GM21717 (cell line): ENCODE measurements around the gene GCSH.
A peak's percentile ranks its signal among the peaks of the same experiment; 100 is the strongest.

Experiments
- ATAC-seq: cut with Tn5 transposase; IDR thresholded peaks from one replicate; pipeline ENCODE4 v1.9.1; 2021; ENCODE audit warnings: mild to moderate bottlenecking, moderate library complexity; ENCODE audit not compliant: unreplicated experiment

GCSH gene

GRCh38 chr16:81105946-81106345 is 9.8 kb upstream of the GCSH start:
- no peak for ATAC-seq

GRCh38 chr16:81101702-81102101 is 5.5 kb upstream of the GCSH start:
- ATAC-seq, result no peak

- ATAC-seq, result no peak
Measured at GRCh38 chr16:81099958-81100357, 3.8 kb upstream of the GCSH start.

DNA sequence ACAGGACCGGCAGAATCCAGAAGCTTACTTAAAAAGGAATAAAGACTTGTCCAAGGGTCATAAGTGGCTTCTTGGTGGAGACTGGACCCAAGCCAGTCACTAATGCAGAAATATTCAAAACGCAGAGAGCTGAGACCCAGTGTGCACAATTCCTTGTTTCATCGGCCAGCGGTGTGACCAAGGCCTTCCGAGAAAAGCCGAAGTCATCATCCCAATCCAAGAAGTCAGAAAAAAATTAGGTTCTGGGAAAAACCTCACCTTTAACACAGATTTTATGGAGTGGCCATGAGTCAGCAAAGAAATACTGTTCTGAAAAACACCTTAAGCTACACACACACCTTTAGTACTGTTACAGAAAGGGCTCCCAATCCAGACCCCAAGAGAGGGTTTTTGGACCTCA is 1.0 kb upstream of the GCSH start:
- ATAC-seq, result no peak

- ATAC-seq, result no peak
Measured at GRCh38 chr16:81096715-81097208, 567 bp upstream of the GCSH start.

- no peak for ATAC-seq
Measured at GRCh38 chr16:81095653-81095952, 592 bp downstream of the GCSH start.

DNA sequence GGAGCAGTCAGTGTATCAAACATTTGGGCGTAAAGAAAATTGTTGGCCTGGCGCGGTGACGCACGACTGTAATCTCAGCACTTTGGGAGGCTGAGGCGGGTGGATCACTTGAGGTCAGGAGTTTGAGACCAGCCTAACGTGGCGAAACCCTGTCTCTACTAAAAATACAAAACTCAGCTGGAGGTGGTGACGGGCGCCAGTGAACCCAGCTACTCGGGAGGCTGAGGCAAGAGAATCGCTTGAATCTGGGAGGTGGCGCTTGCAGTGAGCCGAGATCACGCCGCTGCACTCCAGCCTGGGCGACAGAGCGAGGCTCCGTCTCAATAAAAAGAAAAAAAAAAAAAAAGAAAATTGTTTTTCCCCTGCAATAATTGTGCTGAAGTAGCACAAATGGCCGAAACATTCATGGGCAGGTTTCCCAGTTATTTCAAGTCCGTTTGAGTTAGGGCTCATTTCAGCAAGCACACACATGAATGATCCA is 1.4 kb downstream of the GCSH start:
- ATAC-seq, result no peak

GRCh38 chr16:81088836-81089235 is 7.4 kb downstream of the GCSH start:
- no peak for ATAC-seq

DNA sequence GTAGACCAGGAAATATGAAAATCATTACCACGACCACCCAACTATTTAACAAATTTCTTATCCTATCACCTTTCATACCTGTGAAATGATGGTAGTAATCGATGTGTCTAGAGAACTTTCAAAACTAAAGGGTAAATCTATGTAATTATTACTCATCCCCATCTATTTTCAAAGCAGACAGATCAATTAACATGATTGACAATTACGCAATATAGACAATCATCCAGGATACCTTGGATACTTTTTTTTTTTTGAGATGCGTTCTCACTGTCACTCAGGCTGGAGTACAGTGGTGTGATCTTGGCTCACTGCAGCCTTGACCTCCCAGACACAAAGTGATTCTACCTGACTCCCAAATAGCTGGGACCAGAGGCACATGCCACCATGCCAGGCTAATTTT is 15.2 kb downstream of the GCSH start:
- ATAC-seq, result no peak

GRCh38 chr16:81080233-81080632 is 16.0 kb downstream of the GCSH start:
- ATAC-seq, result no peak

DNA sequence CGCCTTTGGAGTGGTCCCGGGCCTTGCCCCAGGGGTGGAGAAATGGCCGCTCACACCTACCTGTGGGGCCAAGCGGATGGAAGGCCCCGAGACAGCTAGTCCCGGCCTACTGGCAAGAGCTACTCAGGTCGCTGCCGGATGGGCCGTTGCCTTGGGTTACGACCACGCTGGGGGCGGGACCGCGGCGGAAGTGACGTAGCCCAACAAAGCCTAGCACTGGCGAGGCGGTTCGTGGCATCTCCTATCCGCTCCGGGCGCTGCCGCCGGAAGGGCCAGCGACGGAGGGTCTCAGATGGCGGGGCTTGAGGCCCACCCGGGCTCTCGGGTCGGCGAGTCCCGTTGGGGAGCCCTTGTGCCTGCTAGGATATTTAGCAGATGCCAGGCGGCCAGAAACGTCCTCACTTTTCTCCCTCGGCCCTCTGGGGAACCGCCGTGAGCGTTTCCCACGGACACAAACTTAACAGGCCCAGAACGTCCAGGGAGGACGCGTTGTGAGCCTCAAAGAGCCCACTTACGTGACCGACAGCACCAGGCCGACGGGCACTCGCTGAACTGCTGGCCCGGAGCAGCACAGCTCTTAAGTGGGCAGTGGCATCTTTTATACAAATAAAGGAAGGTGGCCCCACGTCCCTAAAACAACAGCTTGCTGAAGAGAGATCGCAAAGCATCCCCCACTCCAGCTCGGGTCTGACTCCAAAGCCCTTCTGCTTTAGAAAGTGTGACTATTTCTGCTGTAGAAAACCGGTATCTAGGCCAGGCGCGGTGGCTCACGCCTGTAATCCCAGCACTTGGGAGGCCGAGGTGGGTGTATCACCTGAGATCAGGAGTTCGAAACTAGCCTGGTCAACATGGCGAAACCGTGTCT is 18.9 kb downstream of the GCSH start, which contains the start of gene C16orf46:
Gene C16orf46, minus strand, starts transcription at position 163 of the 865 bp plus-strand sequence. CDS start 13,283 bp downstream, outside the sequence.
- peak; percentile 99 for ATAC-seq

GRCh38 chr16:81076566-81077075 is 19.6 kb downstream of the GCSH start:
- peak; percentile 85 for ATAC-seq

GRCh38 chr16:81073560-81074330 is 22.4 kb downstream of the GCSH start:
- ATAC-seq, result no peak

GRCh38 chr16:81071805-81072204 is 24.4 kb downstream of the GCSH start:
- no peak for ATAC-seq

DNA sequence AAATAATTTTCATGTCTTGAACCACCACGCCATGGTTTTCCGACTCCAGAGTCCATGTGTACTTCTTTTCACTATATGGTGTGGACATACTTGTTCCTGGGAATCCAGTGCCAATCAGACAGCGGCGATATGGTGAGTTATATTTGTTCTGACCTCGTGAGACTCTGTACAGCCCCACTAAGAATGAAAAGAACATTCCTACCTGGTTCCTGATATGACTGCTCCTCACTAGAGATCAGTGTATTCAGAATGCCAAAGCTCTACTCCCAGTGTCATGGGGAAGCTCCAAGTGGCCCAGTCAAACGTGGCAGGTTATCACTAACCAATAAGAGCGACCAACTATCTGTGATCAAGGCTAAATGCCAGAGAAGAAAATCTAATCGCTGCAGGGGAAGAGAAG is 25.2 kb downstream of the GCSH start:
- ATAC-seq, result no peak

DNA sequence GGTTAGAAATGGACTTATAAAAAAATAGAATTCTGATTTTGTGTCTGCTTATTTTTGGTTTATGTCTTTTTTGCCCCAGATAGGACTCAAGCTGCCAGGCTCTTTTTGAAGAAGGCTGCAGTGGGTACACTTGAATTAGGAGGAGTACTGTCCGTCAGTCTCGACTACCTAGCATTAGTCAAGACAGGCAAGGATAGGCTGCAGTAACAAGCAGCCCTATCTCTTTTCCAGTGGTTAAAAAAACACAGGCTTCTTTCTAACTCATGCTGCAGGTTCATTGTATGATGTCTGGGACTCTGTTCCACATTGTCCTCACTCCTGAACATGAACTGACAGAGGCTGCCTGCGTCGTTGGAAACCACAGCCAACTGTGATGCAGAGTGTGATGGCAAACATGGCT is 27.1 kb downstream of the GCSH start:
- no peak for ATAC-seq

DNA sequence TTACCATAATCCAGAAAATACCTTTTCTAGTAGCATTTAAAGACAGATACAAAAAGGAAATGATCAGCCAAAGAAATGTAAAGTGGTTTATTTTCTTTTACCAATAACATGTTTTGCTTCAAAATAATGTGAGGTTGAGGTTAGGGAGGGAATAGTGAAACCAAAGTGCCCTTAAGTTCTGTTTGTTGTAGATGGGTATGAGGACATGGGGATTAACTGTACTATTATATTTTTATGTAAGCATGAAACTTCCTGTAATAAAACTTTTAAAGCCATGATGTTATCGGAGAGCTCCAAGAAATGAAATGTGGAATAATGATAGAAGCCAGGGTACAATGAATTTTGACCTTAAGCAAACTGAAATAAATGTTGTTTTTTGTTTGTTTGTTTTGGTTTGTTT is 29.0 kb downstream of the GCSH start:
- no peak for ATAC-seq

DNA sequence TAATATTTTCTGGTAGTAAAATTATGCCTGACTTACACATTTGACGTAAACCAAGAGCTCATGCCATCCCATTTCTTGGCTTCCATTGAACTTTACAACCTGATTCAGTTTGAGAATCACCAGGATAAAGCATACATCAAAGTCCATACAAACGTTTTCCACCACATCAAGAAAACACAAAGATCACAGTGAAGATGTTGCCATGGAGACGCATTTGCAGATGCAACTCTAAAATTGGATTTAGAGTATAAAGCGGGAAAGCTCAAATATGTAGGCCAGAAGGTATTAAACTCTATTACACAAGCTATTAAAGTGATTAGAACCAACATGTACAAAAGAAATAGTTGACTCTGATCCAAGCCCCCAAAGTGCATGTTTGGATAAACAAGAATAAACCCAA is 29.5 kb downstream of the GCSH start:
- no peak for ATAC-seq

DNA sequence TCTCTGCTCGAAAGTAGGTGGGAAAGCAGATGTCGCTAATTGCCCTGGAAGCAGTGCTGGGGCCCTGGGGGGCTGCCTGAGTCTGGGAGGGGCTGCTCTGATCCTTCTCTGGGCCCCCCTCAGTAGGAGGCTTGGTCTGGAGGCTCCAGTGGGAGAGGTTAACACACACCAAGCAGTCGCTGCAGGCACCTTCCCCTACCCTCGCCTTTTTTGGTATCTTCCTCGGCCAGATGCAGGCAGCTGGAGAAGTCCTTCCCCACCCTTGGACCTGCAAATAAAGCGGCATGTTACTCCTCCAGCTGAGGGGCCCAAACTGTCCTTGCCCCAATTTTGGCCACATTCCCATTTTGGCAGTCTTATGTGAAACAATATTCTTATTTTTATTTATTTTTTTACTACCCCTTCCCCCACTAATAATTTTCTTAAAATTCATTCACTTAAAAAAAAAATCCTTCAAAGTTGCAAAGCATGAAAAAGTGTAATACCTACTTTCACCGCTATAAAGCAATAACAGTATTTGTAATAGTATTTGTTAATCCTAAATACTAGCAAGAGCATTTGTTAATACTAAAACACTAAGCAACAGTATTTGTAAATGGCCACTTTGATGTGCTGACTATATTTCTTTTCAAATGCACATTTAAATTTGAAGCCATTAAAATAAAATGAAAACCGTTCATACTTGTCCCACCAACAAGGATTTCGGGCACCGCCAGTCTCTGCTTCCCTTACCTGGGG is 34.2 kb downstream of the GCSH start:
- no peak for ATAC-seq

DNA sequence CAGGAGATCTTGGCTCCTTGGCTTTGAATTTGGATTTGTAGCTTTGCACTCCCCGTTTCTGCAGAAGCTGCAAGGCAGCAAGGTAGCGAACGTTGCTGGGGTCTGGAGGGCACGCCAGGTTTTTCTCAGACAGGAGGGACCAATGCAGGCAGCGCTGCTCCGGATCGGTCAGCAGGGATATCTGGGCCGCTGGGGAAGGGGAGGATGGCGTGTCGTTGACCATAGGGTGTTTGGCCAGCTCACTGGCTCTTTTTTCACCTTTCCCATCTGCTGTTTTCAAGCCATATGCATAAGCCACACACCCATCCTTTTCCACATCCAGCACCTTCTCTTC is 34.9 kb downstream of the GCSH start:
- no peak for ATAC-seq
